Amniotic epithelial cell (primary cell): ENCODE results near the gene BACE2.

Experiments used
- DNase-seq: peaks from one replicate; pipeline ENCODE4 v3.0.0-alpha.2; 2010; ENCODE audit warnings: low read depth

The BACE2 gene

GRCh38 chr21:41321908-41322495 lies 154.0 kb downstream of the BACE2 start:
- no peak for DNase-seq

DNA sequence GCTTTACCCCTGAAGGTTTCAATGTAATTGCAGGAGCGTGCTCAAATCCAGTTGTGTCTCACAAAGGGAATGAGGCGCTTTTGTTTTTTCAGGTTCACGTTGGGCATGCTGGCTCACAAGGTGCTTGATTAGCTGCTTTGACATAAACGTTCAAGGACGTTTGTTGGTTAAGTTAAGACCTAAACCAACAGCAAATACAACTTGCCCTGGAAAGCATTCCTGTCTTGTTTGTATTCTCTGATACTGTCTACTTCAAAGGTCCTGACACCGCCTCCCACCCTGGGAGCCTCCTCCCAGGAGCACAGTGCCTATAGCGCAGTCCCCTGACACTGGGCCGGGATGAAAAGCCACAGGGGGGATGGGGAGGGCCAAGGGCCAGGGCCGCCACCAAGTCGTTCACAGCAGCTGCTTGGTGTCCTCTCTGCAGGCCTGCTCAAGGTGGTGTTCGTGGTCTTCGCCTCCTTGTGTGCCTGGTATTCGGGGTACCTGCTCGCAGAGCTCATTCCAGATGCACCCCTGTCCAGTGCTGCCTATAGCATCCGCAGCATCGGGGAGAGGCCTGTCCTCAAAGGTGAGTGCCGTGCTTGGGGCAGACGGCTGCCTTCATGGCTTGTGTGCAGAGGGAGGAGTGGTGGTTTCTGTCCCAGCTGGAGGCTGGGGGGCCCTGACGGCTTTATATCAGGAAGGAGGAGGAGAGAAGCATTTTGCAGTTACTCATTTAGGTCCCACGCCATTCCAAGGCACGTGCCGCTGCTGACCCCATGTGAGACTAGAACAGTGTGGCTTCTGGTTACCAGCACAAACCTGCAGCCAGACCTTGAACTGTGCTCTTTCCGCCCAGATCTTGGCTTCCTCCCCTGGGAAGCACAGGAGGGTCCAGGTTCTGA lies 154.8 kb downstream of the BACE2 start:
- DNase-seq = no peak

- no peak for DNase-seq
Observed at GRCh38 chr21:41325138-41325912, 157.4 kb downstream of the BACE2 start.

GRCh38 chr21:41326414-41327080 lies 158.6 kb downstream of the BACE2 start:
- no peak for DNase-seq

GRCh38 chr21:41327753-41328152 lies 159.8 kb downstream of the BACE2 start:
- no peak for DNase-seq

DNA sequence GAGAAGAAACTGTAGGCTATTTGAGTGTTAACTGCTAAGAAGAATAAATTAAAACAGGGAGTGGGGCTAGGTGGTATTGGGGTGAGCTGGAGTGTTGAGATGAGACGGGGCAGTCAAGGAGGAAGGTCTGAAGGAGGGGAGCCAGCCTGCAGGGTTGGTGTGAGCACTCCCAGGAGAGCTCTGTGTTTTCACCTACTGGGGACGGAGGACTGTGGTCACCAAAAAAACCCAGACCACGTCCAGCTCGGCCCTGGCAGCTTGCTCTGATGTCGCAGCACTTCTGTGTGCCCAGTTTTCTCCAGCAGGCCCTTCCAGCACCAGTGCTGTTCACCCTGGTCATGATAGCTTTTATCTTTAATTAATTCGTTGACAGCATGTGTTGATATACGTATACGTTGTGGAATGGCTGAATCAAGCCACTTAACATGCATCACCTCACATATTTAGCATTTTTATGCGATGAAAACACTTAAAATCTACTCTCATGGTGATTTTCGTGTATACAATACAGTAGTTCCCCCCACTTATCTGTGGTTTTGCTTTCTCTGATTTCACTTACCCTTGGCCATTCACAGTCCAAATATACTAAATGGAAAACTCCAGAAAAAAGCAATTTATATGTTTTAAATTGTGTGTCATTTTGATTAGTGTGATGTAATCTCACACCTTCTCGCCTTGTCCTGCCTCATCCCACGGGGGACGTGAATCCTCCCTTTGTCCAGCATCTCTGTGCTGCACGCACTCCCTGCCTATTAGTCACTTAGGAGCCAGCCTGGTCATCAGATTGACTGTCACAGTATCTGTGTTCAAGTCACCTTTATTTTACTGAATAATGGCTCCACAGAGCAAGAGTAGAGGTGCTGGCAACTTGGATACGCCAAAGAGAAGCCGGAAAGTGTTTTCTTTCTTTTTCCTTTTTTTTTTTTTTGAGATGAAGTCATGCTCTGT lies 161.0 kb downstream of the BACE2 start:
- DNase-seq = no peak
